Stimulated activated naive CD4-positive, alpha-beta T cell treated with Interleukin-2 at 50 U/mL for 16 hours (primary cell): ENCODE measurements around the gene RNF13.

Experiments
- DNase-seq: peaks from one replicate; lab custom pipeline; 2025; lab: John Stamatoyannopoulos, UW

RNF13 gene

DNA sequence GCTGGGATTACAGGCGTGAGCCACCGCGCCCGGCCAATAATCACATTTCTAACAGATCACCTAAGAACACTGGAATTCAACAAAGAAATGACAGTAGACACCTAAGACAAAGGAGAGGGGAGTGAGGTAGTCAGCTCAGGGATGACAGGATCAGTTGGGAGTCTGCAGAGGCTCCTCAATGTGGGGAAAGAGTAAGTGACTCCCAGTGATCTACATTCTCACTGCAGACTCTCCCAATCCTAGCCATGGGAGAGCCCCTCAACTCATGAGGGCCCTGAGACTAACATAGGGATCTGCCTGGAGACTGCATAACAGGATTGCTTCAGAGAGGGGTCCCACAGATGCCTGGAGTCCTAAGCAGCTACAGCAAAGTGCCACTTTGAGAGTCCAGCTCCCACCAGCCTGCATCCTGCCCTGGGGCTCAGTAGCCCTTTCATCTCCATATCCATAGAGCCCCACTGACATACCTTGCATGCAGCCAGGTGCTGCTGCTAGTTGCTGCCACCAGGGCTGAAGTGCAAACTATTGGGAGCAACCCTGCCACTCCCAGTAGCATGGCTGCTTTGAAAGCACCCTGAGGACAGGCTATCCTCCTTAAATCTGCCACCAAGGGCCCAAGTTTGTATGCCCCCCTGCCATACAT, 179.5 kb downstream of the RNF13 start:
- no peak for DNase-seq

DNA sequence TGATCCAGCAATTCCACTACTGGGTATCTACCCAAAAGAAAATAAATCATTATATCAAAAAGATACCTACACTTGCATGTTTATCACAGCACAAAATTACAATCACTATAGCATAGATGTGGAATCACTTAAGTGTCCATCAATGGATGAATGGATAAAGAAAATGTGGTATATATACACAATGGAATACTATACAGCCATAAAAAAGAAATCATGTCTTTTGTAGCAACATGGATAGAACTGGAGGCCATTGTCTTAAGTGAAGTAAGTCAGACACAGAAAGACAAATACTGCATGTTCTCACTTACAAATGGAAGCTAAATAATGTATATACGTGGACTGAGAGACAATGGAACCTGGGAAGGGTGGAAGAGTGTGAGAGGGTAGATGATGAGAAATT, 185.9 kb downstream of the RNF13 start:
- no peak for DNase-seq

- DNase-seq, result no peak
Observed at GRCh38 chr3:149999421-149999820, 186.4 kb downstream of the RNF13 start.

DNA sequence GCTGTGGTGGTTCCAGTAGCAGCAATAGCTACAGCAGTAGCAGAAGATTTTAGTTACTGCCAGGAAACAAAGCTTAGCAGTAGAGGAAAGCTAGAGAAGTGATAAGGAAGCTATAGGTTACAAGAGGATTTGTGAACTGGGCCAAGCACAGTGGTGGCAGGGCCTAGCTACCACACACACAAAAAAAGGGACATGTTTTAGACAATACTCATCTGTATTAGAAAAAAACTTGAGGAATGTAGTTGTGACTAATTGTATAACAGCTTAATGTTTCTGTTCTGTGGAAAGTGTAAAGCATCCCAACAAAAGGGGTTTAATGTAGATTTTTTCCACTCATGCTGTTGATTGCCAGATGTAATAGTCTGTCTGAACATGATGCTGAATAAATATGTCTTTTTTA, 187.6 kb downstream of the RNF13 start:
- DNase-seq, result no peak

DNA sequence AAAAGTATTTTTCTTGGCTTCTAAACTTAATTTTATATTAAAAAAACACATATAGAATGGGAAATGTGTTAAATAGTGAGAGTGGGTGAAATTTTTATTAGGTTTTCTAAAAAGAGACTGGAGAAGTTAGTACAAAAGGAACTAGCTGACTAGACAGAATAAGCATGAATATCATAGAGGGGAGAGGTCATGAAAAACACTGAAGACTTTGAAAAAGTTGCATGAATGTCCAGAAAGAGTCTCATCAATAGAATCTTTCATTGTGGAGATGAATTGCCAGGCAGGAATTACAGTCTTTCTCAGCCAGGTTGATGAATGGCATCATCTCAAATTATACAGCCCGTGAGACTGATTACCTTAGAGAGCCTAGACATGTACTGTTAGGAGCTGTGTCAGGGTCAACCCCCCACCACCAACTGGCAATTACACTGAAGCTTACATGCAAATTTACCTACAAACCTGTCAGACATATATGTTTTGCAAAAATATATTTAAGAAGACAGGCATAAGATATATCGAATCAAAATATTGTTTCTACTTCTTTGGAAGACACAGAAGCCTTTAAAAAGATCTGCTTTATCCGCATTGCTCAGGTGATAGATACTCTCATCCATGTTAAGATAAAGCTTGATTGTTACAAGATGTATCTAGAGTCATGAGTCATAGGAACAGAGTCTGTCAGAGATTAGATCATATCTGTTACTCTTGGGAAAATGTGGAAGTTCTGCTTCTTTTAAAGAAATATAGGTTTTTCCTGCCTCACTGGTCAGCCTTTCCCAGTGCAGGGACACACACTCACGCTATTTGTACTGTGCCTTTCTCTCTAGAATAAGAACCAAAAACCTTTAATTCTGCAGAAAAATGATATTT, 192.5 kb downstream of the RNF13 start:
- no peak for DNase-seq

GRCh38 chr3:150006794-150007193, 193.8 kb downstream of the RNF13 start:
- DNase-seq, result no peak
